Activated CD4-positive, alpha-beta T cell treated with anti-CD3 and anti-CD28 coated beads for 1 hour (primary cell): ENCODE results near the gene RAC3.

ENCODE experiments used
- DNase-seq: peaks from one replicate; pipeline ENCODE4 v3.0.0-alpha.2; 2020

The RAC3 gene

DNA sequence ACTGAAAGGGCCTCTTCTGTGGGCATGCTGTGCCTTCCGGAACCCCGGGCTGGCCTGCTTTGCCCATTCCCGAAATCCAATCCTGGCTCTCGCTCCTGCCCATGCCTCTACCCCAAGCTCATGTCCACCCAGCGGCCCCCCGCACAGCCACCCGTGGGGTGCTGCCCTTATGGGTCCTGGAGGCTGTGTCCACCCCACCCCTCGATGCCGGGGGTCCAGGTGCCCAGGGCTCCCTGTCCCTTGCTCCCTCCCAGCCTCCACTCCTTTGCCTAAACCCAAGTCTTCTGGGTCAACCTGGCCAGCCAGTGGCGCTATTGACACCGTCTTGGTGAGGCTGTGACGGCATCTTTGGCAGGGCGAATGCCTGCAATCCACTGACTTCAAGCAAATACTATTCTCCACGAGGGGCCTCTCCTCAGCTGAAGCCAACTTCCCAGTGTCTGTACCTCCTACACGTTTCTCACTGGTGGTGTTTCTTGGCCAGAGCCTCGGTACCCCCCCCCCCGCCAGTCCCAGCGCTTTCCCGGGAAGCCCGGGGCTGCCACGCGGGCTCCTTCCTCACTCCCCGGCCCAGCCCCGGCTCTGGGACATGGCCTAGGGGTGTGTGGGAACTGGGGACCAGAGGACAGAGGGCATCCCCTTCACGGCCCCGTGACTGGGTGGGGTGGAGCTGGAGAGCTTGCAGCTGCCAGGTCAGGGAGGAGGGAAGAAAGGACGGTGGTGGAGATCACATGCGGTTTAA, 46.3 kb downstream of the RAC3 start:
- no peak for DNase-seq

DNA sequence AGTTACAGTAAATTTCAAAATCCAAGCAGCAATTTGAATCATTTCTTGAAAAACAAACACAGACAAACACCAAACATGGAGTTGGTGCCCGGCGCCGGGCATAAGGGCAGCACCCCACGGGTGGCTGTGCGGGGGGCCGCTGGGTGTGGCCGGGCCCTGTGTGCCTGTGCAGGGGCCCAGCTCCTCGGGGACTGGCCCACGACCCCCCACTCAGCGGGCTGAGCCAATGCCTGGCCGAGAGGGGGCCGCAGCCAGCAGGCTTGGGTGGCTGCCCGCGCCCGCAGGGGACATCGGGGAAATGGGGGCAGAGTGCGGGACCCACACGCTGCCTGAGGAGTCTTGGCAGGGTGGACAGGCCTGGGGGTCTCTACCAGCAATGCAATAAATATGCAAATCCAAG, 47.0 kb downstream of the RAC3 start:
- no peak for DNase-seq

DNA sequence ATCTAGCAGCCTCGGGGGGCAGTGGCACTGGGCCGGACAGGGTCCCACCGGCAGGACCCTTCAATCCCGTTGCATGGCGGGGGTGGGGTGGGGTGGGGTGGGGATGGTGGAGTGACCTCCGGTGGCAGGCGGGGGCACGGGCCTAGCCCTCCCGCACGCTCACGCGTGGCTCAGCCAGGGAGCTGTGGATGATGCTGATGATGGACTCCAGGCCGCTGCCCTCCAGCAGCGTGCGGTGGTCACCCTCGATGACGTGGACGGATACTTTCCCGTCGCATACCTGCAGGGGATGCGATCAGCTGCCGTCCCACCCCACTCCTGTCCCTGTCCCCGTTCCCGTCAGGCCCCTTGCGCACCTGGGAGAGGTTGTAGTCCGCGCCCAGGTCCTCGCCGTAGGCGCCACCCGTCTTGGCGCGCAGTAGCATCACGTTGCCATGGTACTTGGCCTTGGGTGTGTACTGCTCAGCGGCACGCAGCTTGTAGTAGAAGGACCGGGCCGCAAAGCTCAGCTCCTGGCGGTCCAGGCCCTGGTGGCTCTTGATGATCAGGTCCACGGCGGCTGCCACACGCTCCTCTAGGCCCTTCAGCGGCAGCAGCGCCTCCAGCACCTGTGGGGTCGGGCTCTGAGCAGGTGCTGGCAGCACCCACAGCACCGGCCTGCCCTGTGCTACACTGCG, 47.7 kb downstream of the RAC3 start:
- DNase-seq: no peak

DNA sequence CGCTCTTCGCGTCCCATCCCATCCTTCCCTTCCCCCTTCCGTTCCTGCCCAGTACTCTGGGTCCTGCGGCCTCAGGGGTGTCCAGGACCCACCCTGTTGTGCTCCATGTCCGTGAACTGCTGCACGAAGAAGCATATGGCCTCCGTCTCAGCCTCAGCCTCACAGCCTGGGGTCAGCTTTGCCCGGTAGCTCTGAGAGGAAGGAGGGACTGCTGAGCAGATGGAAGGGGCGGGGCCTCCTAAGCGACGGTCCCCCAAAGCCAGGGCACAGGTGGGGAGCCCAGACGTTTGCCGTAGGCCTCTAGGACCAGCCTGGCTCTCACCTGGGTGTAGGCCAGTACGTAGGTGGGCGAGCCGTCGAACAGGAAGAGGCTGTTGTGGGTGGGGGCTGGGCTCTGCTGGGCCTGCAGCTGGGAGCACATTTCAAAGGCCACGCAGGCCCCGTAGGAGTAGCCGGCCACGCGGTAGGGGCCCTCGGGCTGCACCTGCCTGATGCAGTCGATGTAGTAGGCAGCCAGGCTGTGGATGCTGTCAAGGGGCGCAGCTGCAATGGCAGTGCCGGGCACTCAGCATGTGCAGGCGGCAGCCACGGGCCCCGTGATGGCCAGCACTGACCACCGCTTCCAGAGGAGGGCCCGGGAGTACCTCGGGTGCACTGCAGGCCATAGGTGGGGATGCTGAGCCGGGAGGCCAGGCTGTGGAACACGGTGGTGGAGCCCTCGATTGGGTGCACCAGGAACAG, 48.7 kb downstream of the RAC3 start:
- DNase-seq: no peak

GRCh38 chr17:82080789-82081464, 49.4 kb downstream of the RAC3 start:
- DNase-seq: no peak

- DNase-seq: no peak
Observed at GRCh38 chr17:82081546-82081945, 50.1 kb downstream of the RAC3 start.

- DNase-seq: no peak
Observed at GRCh38 chr17:82081966-82082365, 50.5 kb downstream of the RAC3 start.

DNA sequence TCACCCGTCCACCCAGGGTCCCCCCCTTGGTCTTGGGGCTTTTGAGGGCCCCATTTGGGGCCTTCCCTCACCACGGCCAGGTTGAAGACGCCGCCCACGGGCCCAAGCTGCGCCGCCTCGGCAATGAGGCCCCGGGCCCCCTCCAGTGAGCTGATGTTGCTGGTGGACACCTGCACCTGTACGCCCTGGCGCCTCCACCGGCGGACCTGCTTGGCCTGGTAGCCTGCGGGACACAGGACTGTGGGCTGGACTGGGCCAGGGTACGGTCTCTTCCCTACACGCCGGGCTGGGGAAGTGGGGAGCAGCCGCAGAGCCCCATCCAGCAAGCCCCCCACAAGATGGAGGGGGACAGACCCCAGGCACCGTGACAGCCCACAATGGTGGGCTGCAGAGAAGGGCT, 51.0 kb downstream of the RAC3 start:
- DNase-seq: no peak

GRCh38 chr17:82083009-82083408, 51.5 kb downstream of the RAC3 start:
- no peak for DNase-seq
